ENCODE measurements around the gene MYLK2.

Gene MYLK2

GRCh38 chr20:31840906-31841816, 22.0 kb downstream of the MYLK2 start:
- TF ChIP-seq NFIC (IDR thresholded peaks at IDR 0.05) (peak; percentile 47), FOXM1 (IDR thresholded peaks at IDR 0.05; ENCODE audit: borderline replicate concordance, low read depth) (no peak), CREB1 (IDR thresholded peaks at IDR 0.05; ENCODE audit: low read depth) (no peak), EP300 (IDR thresholded peaks at IDR 0.05; ENCODE audit: borderline replicate concordance) (peak; percentile 31; the same call in 1 of the 2 replicates), TCF12 (IDR thresholded peaks at IDR 0.05; ENCODE audit: low read depth) (no peak), MAX (IDR thresholded peaks at IDR 0.05) (no peak), ZBTB7A (IDR thresholded peaks at IDR 0.05; ENCODE audit: low read depth) (peak; percentile 78; the same call in 1 of the 2 replicates), TAF1 (IDR thresholded peaks at IDR 0.05; ENCODE audit: low read depth) (no peak), RAD21 (IDR thresholded peaks at IDR 0.05; ENCODE audit: low read depth) (no peak), EGR1 (IDR thresholded peaks at IDR 0.05) (no peak), USF1 (IDR thresholded peaks at IDR 0.05) (no peak), CEBPB (IDR thresholded peaks at IDR 0.05) (no peak), REST (IDR thresholded peaks at IDR 0.05; ENCODE audit: low read depth) (no peak), YY1 (IDR thresholded peaks at IDR 0.05; ENCODE audit: low read depth) (no peak), TEAD4 (IDR thresholded peaks at IDR 0.05) (0 out of 2 replicates have a peak, but pooled peaks have one; percentile 44)

GRCh38 chr20:31841928-31842327, 22.8 kb downstream of the MYLK2 start:
- TF ChIP-seq USF1 (IDR thresholded peaks at IDR 0.05) = peak; percentile 60
- peak; percentile 53; the same call in 1 of the 2 replicates for TF ChIP-seq ZBTB7A (IDR thresholded peaks at IDR 0.05; ENCODE audit: low read depth)
- no peak for TF ChIP-seq CREB1 (IDR thresholded peaks at IDR 0.05; ENCODE audit: low read depth)
- peak; percentile 82 for TF ChIP-seq TEAD4 (IDR thresholded peaks at IDR 0.05)
- peak; percentile 93 for TF ChIP-seq NFIC (IDR thresholded peaks at IDR 0.05)
- peak; percentile 93 for TF ChIP-seq EP300 (IDR thresholded peaks at IDR 0.05; ENCODE audit: borderline replicate concordance)
- TF ChIP-seq YY1 (IDR thresholded peaks at IDR 0.05; ENCODE audit: low read depth) = no peak
- TF ChIP-seq MAX (IDR thresholded peaks at IDR 0.05) = 0 out of 2 replicates have a peak, but pooled peaks have one; percentile 25
- no peak for TF ChIP-seq EGR1 (IDR thresholded peaks at IDR 0.05)
- no peak for TF ChIP-seq REST (IDR thresholded peaks at IDR 0.05; ENCODE audit: low read depth)
- TF ChIP-seq FOXM1 (IDR thresholded peaks at IDR 0.05; ENCODE audit: borderline replicate concordance, low read depth) = peak; percentile 69; the same call in 1 of the 2 replicates
- TF ChIP-seq TAF1 (IDR thresholded peaks at IDR 0.05; ENCODE audit: low read depth) = no peak; the same call in 1 of the 2 replicates
- TF ChIP-seq TCF12 (IDR thresholded peaks at IDR 0.05; ENCODE audit: low read depth) = peak; percentile 92
- TF ChIP-seq RAD21 (IDR thresholded peaks at IDR 0.05; ENCODE audit: low read depth) = 0 out of 2 replicates have a peak, but pooled peaks have one; percentile 8
- TF ChIP-seq CEBPB (IDR thresholded peaks at IDR 0.05) = no peak

GRCh38 chr20:31842471-31843157, 23.5 kb downstream of the MYLK2 start:
- 0 out of 2 replicates have a peak, but pooled peaks have one; percentile 17 for TF ChIP-seq ZBTB7A (IDR thresholded peaks at IDR 0.05; ENCODE audit: low read depth)
- TF ChIP-seq TEAD4 (IDR thresholded peaks at IDR 0.05) = 0 out of 2 replicates have a peak, but pooled peaks have one; percentile 14
- peak; percentile 89 for TF ChIP-seq TCF12 (IDR thresholded peaks at IDR 0.05; ENCODE audit: low read depth)
- no peak for TF ChIP-seq USF1 (IDR thresholded peaks at IDR 0.05)
- TF ChIP-seq FOXM1 (IDR thresholded peaks at IDR 0.05; ENCODE audit: borderline replicate concordance, low read depth) = peak; percentile 77
- no peak for TF ChIP-seq CREB1 (IDR thresholded peaks at IDR 0.05; ENCODE audit: low read depth)
- TF ChIP-seq NFIC (IDR thresholded peaks at IDR 0.05) = peak; percentile 79
- TF ChIP-seq RAD21 (IDR thresholded peaks at IDR 0.05; ENCODE audit: low read depth) = no peak
- no peak for TF ChIP-seq TAF1 (IDR thresholded peaks at IDR 0.05; ENCODE audit: low read depth)
- TF ChIP-seq EP300 (IDR thresholded peaks at IDR 0.05; ENCODE audit: borderline replicate concordance) = peak; percentile 95
- TF ChIP-seq YY1 (IDR thresholded peaks at IDR 0.05; ENCODE audit: low read depth) = no peak
- no peak for TF ChIP-seq CEBPB (IDR thresholded peaks at IDR 0.05)
- peak; percentile 26; the same call in 1 of the 2 replicates for TF ChIP-seq MAX (IDR thresholded peaks at IDR 0.05)
- TF ChIP-seq EGR1 (IDR thresholded peaks at IDR 0.05) = no peak
- no peak for TF ChIP-seq REST (IDR thresholded peaks at IDR 0.05; ENCODE audit: low read depth)

Data from Ishikawa (cell line).